ENCODE data around the gene IL17B. TPM values are rescaled to one million over a fixed set of nuclear protein-coding genes. Genes with fewer than 3 reads are reported as not detected.

Gene IL17B
- total and polyA plus RNA-seq, 11 donors = 0.33 to 0.42 (median 0.35) TPM; not detected in 8

DNA sequence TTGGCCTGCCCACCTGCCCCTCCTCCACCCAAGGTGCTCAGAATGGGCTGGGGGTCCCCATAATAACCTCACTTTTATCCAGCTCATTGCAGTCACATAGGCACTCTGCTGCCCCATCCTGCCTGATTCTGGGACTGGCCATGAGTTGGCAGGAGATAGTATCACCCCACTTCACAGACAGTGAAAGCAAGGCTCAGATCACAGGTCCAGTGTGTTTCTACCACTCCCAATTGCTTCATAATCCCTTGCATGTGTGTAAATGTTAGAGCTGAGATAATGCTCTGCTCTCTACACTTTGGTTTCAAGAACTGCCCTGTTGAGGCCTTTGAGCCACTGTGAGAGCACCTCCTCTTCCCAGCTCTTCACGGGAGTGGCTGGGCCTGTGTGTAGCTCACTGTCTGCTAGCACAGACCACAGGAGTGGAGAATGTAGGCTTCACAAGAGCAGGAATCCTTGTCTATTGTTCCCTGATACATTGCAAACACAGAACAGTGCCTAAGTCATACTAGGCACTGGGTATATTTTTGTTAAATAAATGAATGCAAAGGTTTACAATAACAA is 12.8 kb downstream of the IL17B start:
- no peaks in the 10 kb centered on the region for H3K9me3 ChIP-seq
- WGBS, 4 donors = 83 to 95% (median 90%) methylated on average over 1 of the region's 1 CpG
- no peak for TF ChIP-seq POLR2A (IDR thresholded peaks at IDR 0.05)
- TF ChIP-seq, protein P1, sequence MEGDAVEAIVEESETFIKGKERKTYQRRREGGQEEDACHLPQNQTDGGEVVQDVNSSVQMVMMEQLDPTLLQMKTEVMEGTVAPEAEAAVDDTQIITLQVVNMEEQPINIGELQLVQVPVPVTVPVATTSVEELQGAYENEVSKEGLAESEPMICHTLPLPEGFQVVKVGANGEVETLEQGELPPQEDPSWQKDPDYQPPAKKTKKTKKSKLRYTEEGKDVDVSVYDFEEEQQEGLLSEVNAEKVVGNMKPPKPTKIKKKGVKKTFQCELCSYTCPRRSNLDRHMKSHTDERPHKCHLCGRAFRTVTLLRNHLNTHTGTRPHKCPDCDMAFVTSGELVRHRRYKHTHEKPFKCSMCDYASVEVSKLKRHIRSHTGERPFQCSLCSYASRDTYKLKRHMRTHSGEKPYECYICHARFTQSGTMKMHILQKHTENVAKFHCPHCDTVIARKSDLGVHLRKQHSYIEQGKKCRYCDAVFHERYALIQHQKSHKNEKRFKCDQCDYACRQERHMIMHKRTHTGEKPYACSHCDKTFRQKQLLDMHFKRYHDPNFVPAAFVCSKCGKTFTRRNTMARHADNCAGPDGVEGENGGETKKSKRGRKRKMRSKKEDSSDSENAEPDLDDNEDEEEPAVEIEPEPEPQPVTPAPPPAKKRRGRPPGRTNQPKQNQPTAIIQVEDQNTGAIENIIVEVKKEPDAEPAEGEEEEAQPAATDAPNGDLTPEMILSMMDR (IDR thresholded peaks at IDR 0.05) = no peak
- ATAC-seq (no peak), DNase-seq (no peak)
- no peak overlapping the region for H3K4me3 ChIP-seq
- peaks cover 0 to 18% (median 7%) of the 10 kb centered on the region in 12 donors for H3K4me1 ChIP-seq
- H3K36me3 ChIP-seq = no peaks in the 10 kb centered on the region
- intact Hi-C loops (cut with DNase I) = loop anchor here in 7 of 10 donors (2.0 to 5.0 kb wide), 6 partner anchors 47 to 234 kb away; no protein-coding TSS in a partner anchor
- H3K27ac ChIP-seq = no peak overlapping the region
- no peaks in the 10 kb centered on the region for H3K27me3 ChIP-seq

DNA sequence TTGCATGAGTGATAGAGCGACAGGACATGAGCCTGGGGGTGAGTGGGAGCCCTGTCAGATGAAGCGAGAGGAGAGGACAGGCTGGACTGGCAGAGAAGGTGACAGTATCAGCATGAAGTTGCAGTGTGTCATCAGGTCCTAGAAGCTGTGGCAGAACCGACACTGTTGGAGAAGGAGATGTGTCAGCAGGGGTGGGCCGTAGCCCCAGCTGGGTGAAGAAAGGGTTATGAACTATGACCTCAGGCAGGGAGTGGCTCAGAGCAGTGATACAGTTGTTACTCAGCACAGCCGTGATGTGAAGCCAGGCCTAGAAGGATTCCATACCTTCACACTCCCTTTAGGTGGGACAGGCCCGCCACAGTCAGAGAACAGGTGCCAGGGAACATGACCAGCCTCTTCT is 13.7 kb downstream of the IL17B start:
- ATAC-seq (no peak), DNase-seq (no peak)
- no peak overlapping the region for H3K4me3 ChIP-seq
- H3K27me3 ChIP-seq = no peaks in the 10 kb centered on the region
- no peak overlapping the region for H3K27ac ChIP-seq
- no peaks in the 10 kb centered on the region for H3K36me3 ChIP-seq
- peaks cover 0 to 10% (median 3%) of the 10 kb centered on the region in 12 donors for H3K4me1 ChIP-seq
- no peaks in the 10 kb centered on the region for H3K9me3 ChIP-seq
- 90 to 97% (median 92%) methylated on average over 6 of the region's 6 CpGs for WGBS, 4 donors
- no peak for TF ChIP-seq POLR2A (IDR thresholded peaks at IDR 0.05)
- TF ChIP-seq, protein P1 (IDR thresholded peaks at IDR 0.05) = no peak
- intact Hi-C loops (cut with DNase I) = loop anchor here in 6 of 10 donors (5.0 kb wide), 4 partner anchors 48 to 233 kb away; no protein-coding TSS in a partner anchor

DNA sequence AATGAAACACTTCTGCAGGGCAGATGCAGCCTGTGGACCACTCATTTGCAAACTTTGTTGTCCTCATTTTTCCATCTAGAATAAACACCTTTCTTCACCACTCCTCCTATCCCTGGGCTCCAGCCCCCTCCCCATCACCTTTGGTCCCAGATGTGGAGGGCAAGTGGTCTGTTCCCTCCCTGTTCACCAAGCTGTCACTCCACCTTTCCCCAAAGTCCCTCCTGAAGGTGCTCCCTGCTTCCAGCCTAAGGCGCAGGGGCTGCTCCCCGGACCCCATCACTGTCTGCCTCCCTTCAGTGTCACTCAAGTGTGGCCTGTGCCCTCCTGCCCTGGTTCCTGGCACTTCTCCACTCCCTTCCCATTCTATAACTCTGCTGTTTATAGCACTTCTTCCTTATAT is 14.4 kb downstream of the IL17B start:
- Histone ChIP-seq H3K4me3 (no peak overlapping the region), H3K4me1 (peaks cover 0 to 16% (median 3%) of the 10 kb centered on the region in 12 donors), H3K27ac (no peak overlapping the region), H3K9me3 (no peaks in the 10 kb centered on the region), H3K36me3 (no peaks in the 10 kb centered on the region), H3K27me3 (no peaks in the 10 kb centered on the region)
- intact Hi-C loops (cut with DNase I) = loop anchor here in 6 of 10 donors (5.0 kb wide), 4 partner anchors 47 to 232 kb away; no protein-coding TSS in a partner anchor
- TF ChIP-seq POLR2A (IDR thresholded peaks at IDR 0.05) = no peak
- TF ChIP-seq, protein P1 (IDR thresholded peaks at IDR 0.05) = no peak
- ATAC-seq (no peak), DNase-seq (no peak)
- 94 to 100% (median 96%) methylated on average over 2 of the region's 2 CpGs for WGBS, 4 donors

DNA sequence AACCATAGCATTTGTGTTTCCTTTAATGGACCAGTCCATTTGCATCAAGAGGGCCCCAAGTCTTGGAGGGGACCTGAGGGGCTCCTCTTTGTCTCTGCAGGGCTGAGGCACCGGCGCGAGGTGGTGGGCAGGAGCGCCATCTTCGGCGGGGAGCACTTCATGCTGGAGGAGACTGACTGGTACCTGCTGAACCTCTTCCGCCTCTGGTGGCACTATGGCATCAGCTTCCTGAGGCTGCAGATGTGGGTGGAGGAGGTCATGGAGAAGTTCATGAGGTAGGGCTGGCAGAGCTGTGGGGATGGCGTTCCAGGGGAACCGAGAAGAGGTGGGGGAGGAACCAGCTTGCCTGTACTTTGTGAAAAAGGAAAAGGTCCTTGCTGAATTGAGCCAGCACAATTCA is 15.2 kb downstream of the IL17B start:
- no peak for TF ChIP-seq POLR2A (IDR thresholded peaks at IDR 0.05)
- TF ChIP-seq, protein P1 (IDR thresholded peaks at IDR 0.05) = no peak
- Histone ChIP-seq H3K4me3 (no peak overlapping the region), H3K27ac (no peak overlapping the region), H3K9me3 (no peaks in the 10 kb centered on the region), H3K27me3 (no peaks in the 10 kb centered on the region), H3K4me1 (peaks cover 0 to 21% (median 3%) of the 10 kb centered on the region in 12 donors), H3K36me3 (no peaks in the 10 kb centered on the region)
- no peak for ATAC-seq
- no peak for DNase-seq
- 93 to 98% (median 96%) methylated on average over 9 of the region's 9 CpGs for WGBS, 4 donors
- intact Hi-C loops (cut with DNase I) = no loop called here

Measured in heart left ventricle (tissue), 16 donors.